Liver (tissue), 9 donors: Measurements from ENCODE around the gene TNFAIP1. TPM values are rescaled to one million over a fixed set of nuclear protein-coding genes. Genes with fewer than 3 reads are reported as not detected.

Source experiments
- DNase-seq: peaks from one replicate; pipeline ENCODE4 v3.0.0-alpha.2; 2017; ENCODE audit warnings: low spot score
- H3K27ac ChIP-seq, 2 donors: one replicate each; pipeline ENCODE4 v1.7.0; 2013; ENCODE audit warnings: inconsistent platforms in 2 of 2, low read length in 2 of 2, control low read depth in 1 of 2, low read depth in 1 of 2, mild to moderate bottlenecking in 1 of 2
- H3K27me3 ChIP-seq, 4 donors: one replicate each; pipeline versions ENCODE4 v1.6.1 to v1.7.0; 2013; ENCODE audit warnings: low read length in 3 of 4, inconsistent platforms in 1 of 4, mild to moderate bottlenecking in 1 of 4, moderate library complexity in 1 of 4; ENCODE audit not compliant: control insufficient read depth in 4 of 4, insufficient read depth in 4 of 4
- H3K36me3 ChIP-seq, 4 donors: one replicate each; pipeline versions ENCODE4 v1.6.1 to v1.7.0; 2013; ENCODE audit warnings: low read length in 3 of 4, mild to moderate bottlenecking in 3 of 4, low read depth in 1 of 4, moderate library complexity in 1 of 4; ENCODE audit not compliant: control insufficient read depth in 4 of 4, insufficient read depth in 3 of 4
- H3K4me1 ChIP-seq, 4 donors: one replicate each; pipeline versions ENCODE4 v1.6.1 to v1.7.0; 2013; ENCODE audit warnings: low read length in 3 of 4, mild to moderate bottlenecking in 3 of 4, moderate library complexity in 1 of 4; ENCODE audit not compliant: control insufficient read depth in 4 of 4, insufficient read depth in 4 of 4
- H3K4me3 ChIP-seq, 3 donors: one replicate each; pipeline versions ENCODE4 v1.6.1 to v1.7.0; 2013; ENCODE audit warnings: low read length in 3 of 3, control low read depth in 1 of 3, low read depth in 1 of 3, mild to moderate bottlenecking in 1 of 3
- H3K9ac ChIP-seq, 2 donors: one replicate each; pipeline ENCODE4 v1.7.0; 2013; ENCODE audit warnings: low read length in 2 of 2, mild to moderate bottlenecking in 2 of 2, moderate library complexity in 2 of 2, control low read depth in 1 of 2, low read depth in 1 of 2
- H3K9me3 ChIP-seq, 4 donors: one replicate each; pipeline versions ENCODE4 v1.6.1 to v1.7.0; 2013; ENCODE audit warnings: low read length in 3 of 4; ENCODE audit not compliant: control insufficient read depth in 4 of 4
- ATF3 ChIP-seq: IDR thresholded peaks from 2 replicates; pipeline ENCODE4 v1.6.1; 2016; ENCODE audit warnings: antibody characterized with exemption
- CTCF ChIP-seq: fragments of 150-350 bp; IDR thresholded peaks from 2 replicates; pipeline ENCODE4 v1.5.1; 2017; ENCODE audit warnings: improper control_type of control experiment, low read depth, low read length; ENCODE audit not compliant: missing input control
- EGR1 ChIP-seq, 2 donors: IDR thresholded peaks; 2 replicates each; pipeline ENCODE4 v1.6.1; 2016 to 2018; ENCODE audit warnings: antibody characterized with exemption in 2 of 2, low read depth in 2 of 2
- FOXA1 ChIP-seq: IDR thresholded peaks from 2 replicates; pipeline ENCODE4 v1.6.1; 2016; ENCODE audit warnings: antibody characterized with exemption
- FOXA2 ChIP-seq: IDR thresholded peaks from 2 replicates; pipeline ENCODE4 v1.6.1; 2016; ENCODE audit warnings: antibody characterized with exemption
- GABPA ChIP-seq, 2 donors: IDR thresholded peaks in 1 of 2; conservative IDR thresholded peaks in 1 of 2; 2 replicates each; pipeline ENCODE4 v1.6.1; 2016; ENCODE audit warnings: antibody characterized with exemption in 2 of 2, mild to moderate bottlenecking in 1 of 2, moderate library complexity in 1 of 2
- HNF4G ChIP-seq: IDR thresholded peaks from 2 replicates; pipeline ENCODE4 v1.6.1; 2016; ENCODE audit warnings: antibody characterized with exemption
- JUND ChIP-seq, 2 donors: IDR thresholded peaks; 2 replicates each; pipeline ENCODE4 v1.6.1; 2016; ENCODE audit warnings: antibody characterized with exemption in 2 of 2
- MAX ChIP-seq: IDR thresholded peaks from 2 replicates; pipeline ENCODE4 v1.6.1; 2016; ENCODE audit warnings: antibody characterized with exemption
- NR2F2 ChIP-seq: IDR thresholded peaks from 2 replicates; pipeline ENCODE4 v1.6.1; 2016; ENCODE audit warnings: antibody characterized with exemption
- RAD21 ChIP-seq, 2 donors: IDR thresholded peaks; 2 replicates each; pipeline ENCODE4 v1.6.1; 2016; ENCODE audit warnings: antibody characterized with exemption in 2 of 2, mild to moderate bottlenecking in 2 of 2
- REST ChIP-seq: IDR thresholded peaks from 2 replicates; pipeline ENCODE4 v1.6.1; 2016; ENCODE audit warnings: antibody characterized with exemption, mild to moderate bottlenecking
- RXRA ChIP-seq, 2 donors: IDR thresholded peaks; 2 replicates each; pipeline ENCODE4 v1.6.1; 2017 to 2018; ENCODE audit warnings: antibody characterized with exemption in 2 of 2, mild to moderate bottlenecking in 1 of 2
- SP1 ChIP-seq: IDR thresholded peaks from 2 replicates; pipeline ENCODE4 v1.6.1; 2018; ENCODE audit warnings: antibody characterized with exemption, mild to moderate bottlenecking
- YY1 ChIP-seq: IDR thresholded peaks from 2 replicates; pipeline ENCODE4 v1.6.1; 2016; ENCODE audit warnings: antibody characterized with exemption, mild to moderate bottlenecking
- ZBTB33 ChIP-seq: IDR thresholded peaks from 2 replicates; pipeline ENCODE4 v1.6.1; 2016; ENCODE audit warnings: antibody characterized with exemption
- WGBS: extraction: QIAGEN DNeasy Blood & Tissue Kit; methylation state at CpG from one replicate; pipeline ENCODE4 v1.1.7; 2013; 5-methylcytosine and 5-hydroxymethylcytosine counted together
- polyA plus RNA-seq, 2 donors: library from polyadenylated mRNA; stranded (reverse) in 1 of 2; unstranded in 1 of 2; fragments of 200-250 nt in 1 of 2; fragments of >200 nt in 1 of 2; fragmentation: Nextera tagmentation in 1 of 2; extraction: Ambion mirVana in 1 of 2; gene quantifications; one replicate each; pipeline versions ENCODE4 v1.2.1 to v1.2.3, GENCODE V29; 2013 to 2015
- total RNA-seq, 2 donors: library from RNA; depleted of rRNA; stranded (reverse); fragments of >200 nt; gene quantifications; one replicate each; pipeline ENCODE4 v1.2.3, GENCODE V29; 2014
- donor health status: healthy.
- donor health status: healthy.
- donor health status: healthy.
- donor health status: healthy.
- donor health status: healthy.

TNFAIP1 gene
- total and polyA plus RNA-seq, 4 donors: 11.7 to 31.7 (median 19.6) TPM

- 86% methylated on average over 3 of the region's 3 CpGs for WGBS
- no peak overlapping the region for H3K4me3 ChIP-seq
- no peaks in the 10 kb centered on the region for H3K36me3 ChIP-seq
- no peaks in the 10 kb centered on the region for H3K27me3 ChIP-seq
- H3K4me1 ChIP-seq: peaks cover 0 to 2% (median 0%) of the 10 kb centered on the region in 4 donors
- TF ChIP-seq CTCF: no peak
- no peak for TF ChIP-seq ZBTB33
- no peak for TF ChIP-seq ATF3
- TF ChIP-seq FOXA2: no peak
- TF ChIP-seq YY1: no peak
- TF ChIP-seq MAX: no peak
- TF ChIP-seq JUND (IDR thresholded peaks at IDR 0.05): no peak
- no peak for TF ChIP-seq HNF4G
- TF ChIP-seq RXRA (IDR thresholded peaks at IDR 0.05): no peak
- TF ChIP-seq REST: no peak
- TF ChIP-seq FOXA1: no peak
- no peak for TF ChIP-seq SP1
- TF ChIP-seq EGR1 (IDR thresholded peaks at IDR 0.05; ENCODE audit: low read depth in 2 of 2): no peak
- TF ChIP-seq NR2F2: no peak
- no peak for TF ChIP-seq GABPA (IDR thresholded peaks at IDR 0.05 in 1 of 2, conservative IDR thresholded peaks at IDR 0.05 in 1 of 2)
- no peaks in the 10 kb centered on the region for H3K9me3 ChIP-seq
- H3K9ac ChIP-seq: no peak overlapping the region
- DNase-seq: no peak
- no peak overlapping the region for H3K27ac ChIP-seq
Measured at GRCh38 chr17:28298449-28298848, 37.1 kb upstream of the TNFAIP1 start.

- H3K4me1 ChIP-seq: peaks cover 0 to 3% (median 0%) of the 10 kb centered on the region in 4 donors
- no peak overlapping the region for H3K27ac ChIP-seq
- DNase-seq: no peak
- H3K27me3 ChIP-seq: no peaks in the 10 kb centered on the region
- H3K9me3 ChIP-seq: no peaks in the 10 kb centered on the region
- H3K36me3 ChIP-seq: no peaks in the 10 kb centered on the region
- TF ChIP-seq MAX (no peak), FOXA1 (no peak), SP1 (no peak), EGR1 (IDR thresholded peaks at IDR 0.05; ENCODE audit: low read depth in 2 of 2) (no peak), RAD21 (IDR thresholded peaks at IDR 0.05) (no peak), ATF3 (no peak)
- H3K9ac ChIP-seq: no peak overlapping the region
- no peak overlapping the region for H3K4me3 ChIP-seq
- WGBS: 53% methylated on average over 38 of the region's 38 CpGs
Measured at GRCh38 chr17:28306954-28307401, 28.6 kb upstream of the TNFAIP1 start.
